Airway epithelial cell (primary cell): ENCODE results near the gene ATP10A. TPM values are rescaled to one million over a fixed set of nuclear protein-coding genes. Genes with fewer than 3 reads are reported as not detected.

Source experiments
- total RNA-seq: library from RNA; depleted of rRNA; stranded (reverse); fragments of >200 nt; gene quantifications from 2 replicates; pipeline ENCODE4 v1.2.3, GENCODE V29; 2015

Gene ATP10A, protein sequence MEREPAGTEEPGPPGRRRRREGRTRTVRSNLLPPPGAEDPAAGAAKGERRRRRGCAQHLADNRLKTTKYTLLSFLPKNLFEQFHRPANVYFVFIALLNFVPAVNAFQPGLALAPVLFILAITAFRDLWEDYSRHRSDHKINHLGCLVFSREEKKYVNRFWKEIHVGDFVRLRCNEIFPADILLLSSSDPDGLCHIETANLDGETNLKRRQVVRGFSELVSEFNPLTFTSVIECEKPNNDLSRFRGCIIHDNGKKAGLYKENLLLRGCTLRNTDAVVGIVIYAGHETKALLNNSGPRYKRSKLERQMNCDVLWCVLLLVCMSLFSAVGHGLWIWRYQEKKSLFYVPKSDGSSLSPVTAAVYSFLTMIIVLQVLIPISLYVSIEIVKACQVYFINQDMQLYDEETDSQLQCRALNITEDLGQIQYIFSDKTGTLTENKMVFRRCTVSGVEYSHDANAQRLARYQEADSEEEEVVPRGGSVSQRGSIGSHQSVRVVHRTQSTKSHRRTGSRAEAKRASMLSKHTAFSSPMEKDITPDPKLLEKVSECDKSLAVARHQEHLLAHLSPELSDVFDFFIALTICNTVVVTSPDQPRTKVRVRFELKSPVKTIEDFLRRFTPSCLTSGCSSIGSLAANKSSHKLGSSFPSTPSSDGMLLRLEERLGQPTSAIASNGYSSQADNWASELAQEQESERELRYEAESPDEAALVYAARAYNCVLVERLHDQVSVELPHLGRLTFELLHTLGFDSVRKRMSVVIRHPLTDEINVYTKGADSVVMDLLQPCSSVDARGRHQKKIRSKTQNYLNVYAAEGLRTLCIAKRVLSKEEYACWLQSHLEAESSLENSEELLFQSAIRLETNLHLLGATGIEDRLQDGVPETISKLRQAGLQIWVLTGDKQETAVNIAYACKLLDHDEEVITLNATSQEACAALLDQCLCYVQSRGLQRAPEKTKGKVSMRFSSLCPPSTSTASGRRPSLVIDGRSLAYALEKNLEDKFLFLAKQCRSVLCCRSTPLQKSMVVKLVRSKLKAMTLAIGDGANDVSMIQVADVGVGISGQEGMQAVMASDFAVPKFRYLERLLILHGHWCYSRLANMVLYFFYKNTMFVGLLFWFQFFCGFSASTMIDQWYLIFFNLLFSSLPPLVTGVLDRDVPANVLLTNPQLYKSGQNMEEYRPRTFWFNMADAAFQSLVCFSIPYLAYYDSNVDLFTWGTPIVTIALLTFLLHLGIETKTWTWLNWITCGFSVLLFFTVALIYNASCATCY (N-terminal part only)
- 0.42 and 0.60 TPM in 2 replicates for total RNA-seq

DNA sequence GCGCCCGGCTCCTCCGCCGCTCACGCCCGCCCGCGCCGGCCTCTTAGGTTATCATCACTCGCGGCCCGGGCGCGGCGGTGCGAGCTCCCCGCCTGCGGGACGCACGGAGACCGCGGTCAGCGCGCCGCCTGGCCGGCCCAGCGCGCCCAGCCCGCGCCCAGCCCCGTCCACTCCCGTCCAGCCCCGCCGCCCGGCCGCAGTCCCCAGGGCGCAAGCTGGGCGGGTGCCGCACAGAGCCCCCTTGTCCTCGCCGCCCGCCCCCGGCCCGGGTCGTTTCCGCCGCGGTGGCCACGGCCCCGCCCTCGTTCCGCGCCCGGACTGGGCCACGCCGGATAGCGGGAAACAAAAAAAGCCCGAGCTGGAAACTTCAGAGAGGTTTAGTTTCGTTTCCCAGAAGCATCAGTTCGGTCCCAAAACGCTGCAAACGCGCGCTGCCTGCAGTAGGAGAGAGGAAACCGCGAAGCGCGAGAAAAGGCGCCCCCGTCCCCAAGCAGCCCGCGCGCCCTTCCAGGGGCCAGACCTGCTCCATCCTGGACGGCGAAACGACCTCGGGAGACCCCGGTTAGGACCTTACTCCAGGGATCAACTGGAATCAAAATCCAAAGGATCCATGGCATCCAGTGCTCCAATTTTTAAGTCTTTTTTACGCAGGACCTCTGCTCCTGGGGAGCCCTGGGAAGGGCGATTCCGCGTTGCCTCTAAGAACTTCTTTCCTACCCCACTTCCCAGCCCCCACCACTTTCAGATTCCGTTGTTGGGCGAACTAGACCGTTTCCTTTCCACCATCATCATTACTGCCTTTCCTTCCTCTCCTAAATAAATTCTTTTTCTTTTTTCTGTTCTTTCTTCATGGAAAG, at the start of gene ATP10A:
TSS of gene ATP10A (minus strand) at position 217 of the 857 bp plus-strand sequence. CDS start 231 bp downstream, outside the sequence.

